Gastrocnemius medialis (tissue), 4 donors: ENCODE measurements around the gene TGFB3. TPM values are rescaled to one million over a fixed set of nuclear protein-coding genes. Genes with fewer than 3 reads are reported as not detected.

Experiments used
- ATAC-seq, 2 donors: fragments of 150-250 bp; one replicate each; pipeline ENCODE4 v1.9.1; 2016
- DNase-seq, 2 donors: peaks; one replicate each; pipeline ENCODE4 v3.0.0-alpha.2; 2019
- H3K27ac ChIP-seq, 4 donors: fragments of 200-600 bp; sonication (generic); 1 replicate in 1 of 4; 2 replicates in 3 of 4; pipeline ENCODE4 v1.5.1; 2016 to 2018; ENCODE audit warnings: mild to moderate bottlenecking in 2 of 4, moderate library complexity in 1 of 4
- H3K27me3 ChIP-seq, 3 donors: fragments of 200-600 bp; sonication (generic) in 2 of 3; 1 replicate in 1 of 3; 2 replicates in 2 of 3; pipeline versions ENCODE4 v1.5.1 to v1.6.0; 2016 to 2019; ENCODE audit warnings: mild to moderate bottlenecking in 1 of 3, moderate library complexity in 1 of 3
- H3K36me3 ChIP-seq, 2 donors: fragments of 200-600 bp; sonication (generic) in 1 of 2; one replicate each; pipeline ENCODE4 v1.5.1; 2017 to 2018
- H3K4me1 ChIP-seq, 2 donors: fragments of 200-600 bp; sonication (generic) in 1 of 2; one replicate each; pipeline ENCODE4 v1.5.1; 2016 to 2017; ENCODE audit warnings: mild to moderate bottlenecking in 2 of 2
- H3K4me3 ChIP-seq, 4 donors: fragments of 200-600 bp; sonication (generic) in 3 of 4; 1 replicate in 1 of 4; 2 replicates in 3 of 4; pipeline ENCODE4 v1.5.1; 2016 to 2019; ENCODE audit warnings: mild to moderate bottlenecking in 2 of 4
- H3K9me3 ChIP-seq, 3 donors: fragments of 200-600 bp; sonication (generic) in 2 of 3; 1 replicate in 1 of 3; 2 replicates in 2 of 3; pipeline ENCODE4 v1.5.1; 2016 to 2019
- CTCF ChIP-seq, 5 experiments: fragments of 450-650 bp in 3 of 5; fragments of 200-600 bp in 2 of 5; sonication (generic) in 2 of 5; IDR thresholded peaks in 4 of 5; conservative IDR thresholded peaks in 1 of 5; 1 replicate in 4 of 5; 2 replicates in 1 of 5; pipeline ENCODE4 v1.5.1; 2016 to 2019; ENCODE audit warnings: antibody characterized with exemption in 5 of 5, mild to moderate bottlenecking in 3 of 5, moderate library complexity in 3 of 5
- POLR2A ChIP-seq, 2 donors: fragments of 450-650 bp; IDR thresholded peaks; one replicate each; pipeline ENCODE4 v1.6.1; 2017; ENCODE audit warnings: antibody characterized with exemption in 2 of 2, mild to moderate bottlenecking in 2 of 2, moderate library complexity in 2 of 2
- in situ Hi-C, 4 donors: fragments of 200-750 bp; cut with MboI; loops; one replicate each; pipeline versions ENCODE4 v1.15.0 to v1.8.0; 2017; ENCODE audit warnings: low sequenced_read_pairs in 4 of 4
- intact Hi-C: fragments of 100-400 bp; cut with DNase I; formaldehyde crosslinking; loops from one replicate; pipeline ENCODE4 v1.15.1; 2023; ENCODE audit warnings: low total_unique reads
- total RNA-seq, 4 donors: library from RNA; depleted of rRNA; stranded (reverse); fragments of >200 nt; gene quantifications; one replicate each; pipeline versions ENCODE4 v1.1.0 to v1.2.3, GENCODE V29; 2016

The TGFB3 gene
- total RNA-seq, 4 donors from 2014 or later: 28.3 to 102 (median 60.8) TPM

- peak overlapping the region in 2 of 4 donors; percentile 77 to 83 for H3K27ac ChIP-seq
- in situ Hi-C loops: no loop called here
Measured at GRCh38 chr14:75939200-75939599, 42.6 kb downstream of the TGFB3 start.

GRCh38 chr14:75934998-75935628 lies 46.7 kb downstream of the TGFB3 start:
- in situ Hi-C loops: no loop called here
- no peaks in the 10 kb centered on the region for H3K36me3 ChIP-seq
- no peaks in the 10 kb centered on the region for H3K27me3 ChIP-seq
- H3K4me1 ChIP-seq: peaks cover 14 to 35% of the 10 kb centered on the region in 2 donors
- ATAC-seq: peak; percentile 94 to 95
- intact Hi-C loops: loop anchor here (5.0 kb wide), 1 partner anchor 152 kb away; no protein-coding TSS in a partner anchor
- no peak for DNase-seq
- peak overlapping the region; percentile 82 to 86 (median 86) for H3K27ac ChIP-seq
- no peak overlapping the region for H3K4me3 ChIP-seq
- TF ChIP-seq CTCF (IDR thresholded peaks at IDR 0.05 in 4 of 5, conservative IDR thresholded peaks at IDR 0.05 in 1 of 5): no peak
- peak in 1 of 2 donors; percentile 33 for TF ChIP-seq POLR2A (IDR thresholded peaks at IDR 0.05)
- H3K9me3 ChIP-seq: no peaks in the 10 kb centered on the region

More at GRCh38 chr14:75939200-75939599, 42.6 kb downstream of the TGFB3 start:
- Histone ChIP-seq H3K4me3 (no peak overlapping the region), H3K36me3 (no peaks in the 10 kb centered on the region), H3K9me3 (no peaks in the 10 kb centered on the region), H3K27me3 (no peaks in the 10 kb centered on the region), H3K4me1 (peaks cover 19 to 36% of the 10 kb centered on the region in 2 donors)
- intact Hi-C loops: no loop called here
- ATAC-seq (no peak), DNase-seq (no peak)
- TF ChIP-seq CTCF (IDR thresholded peaks at IDR 0.05 in 4 of 5, conservative IDR thresholded peaks at IDR 0.05 in 1 of 5) (no peak), POLR2A (IDR thresholded peaks at IDR 0.05) (no peak)

- Histone ChIP-seq H3K9me3 (no peaks in the 10 kb centered on the region), H3K4me1 (peaks cover 20 to 39% of the 10 kb centered on the region in 2 donors), H3K27ac (peak overlapping the region; percentile 82 to 86 (median 86)), H3K27me3 (no peaks in the 10 kb centered on the region), H3K36me3 (no peaks in the 10 kb centered on the region), H3K4me3 (no peak overlapping the region)
- in situ Hi-C loops: no loop called here
- no peak for ATAC-seq
- no peak for DNase-seq
- TF ChIP-seq CTCF (IDR thresholded peaks at IDR 0.05 in 4 of 5, conservative IDR thresholded peaks at IDR 0.05 in 1 of 5) (no peak), POLR2A (IDR thresholded peaks at IDR 0.05) (no peak)
- intact Hi-C loops: loop anchor here (5.0 kb wide), 1 partner anchor 153 kb away; no protein-coding TSS in a partner anchor
Measured at GRCh38 chr14:75933712-75934296, 48.0 kb downstream of the TGFB3 start.

GRCh38 chr14:75928690-75929181 lies 53.1 kb downstream of the TGFB3 start:
- peak; percentile 44 to 61 for ATAC-seq
- H3K36me3 ChIP-seq: no peaks in the 10 kb centered on the region
- TF ChIP-seq POLR2A (IDR thresholded peaks at IDR 0.05) (no peak), CTCF (IDR thresholded peaks at IDR 0.05 in 4 of 5, conservative IDR thresholded peaks at IDR 0.05 in 1 of 5) (no peak)
- H3K27me3 ChIP-seq: no peaks in the 10 kb centered on the region
- in situ Hi-C loops (no loop called here), intact Hi-C loops (no loop called here)
- H3K4me3 ChIP-seq: no peak overlapping the region
- H3K27ac ChIP-seq: peak overlapping the region; percentile 65 to 79 (median 72)
- no peak for DNase-seq
- H3K4me1 ChIP-seq: peaks cover 21 to 24% of the 10 kb centered on the region in 2 donors
- H3K9me3 ChIP-seq: no peaks in the 10 kb centered on the region
